ENCODE data around the gene BRSK2.

Gene BRSK2

GRCh38 chr11:1473786-1474185, 84.1 kb downstream of the BRSK2 start:
- Histone ChIP-seq H3K4me3 (ENCODE audit: low read depth, low read length) (no peak overlapping the region), H3K9me3 (ENCODE audit: control insufficient read depth, insufficient read depth, low read depth, low read length) (no peaks in the 10 kb centered on the region), H3K36me3 (ENCODE audit: control insufficient read depth in 2 of 2, insufficient read depth in 1 of 2, low read length in 2 of 2) (peaks cover 0 to 49% of the 10 kb centered on the region in 2 experiments; a peak in 1 of 3 replicates), H3K4me1 (ENCODE audit: control insufficient read depth, insufficient read depth, low read length) (no peaks in the 10 kb centered on the region), H3K27ac (ENCODE audit: extremely low read depth, low read depth, low read length) (no peak overlapping the region)
- CTCF ChIA-PET: no interaction called here
- POLR2A ChIA-PET: no interaction called here
- TF ChIP-seq ZNF10 (tag by site-specific recombination; IDR thresholded peaks at IDR 0.05) (no peak), MZF1 (tag by site-specific recombination; IDR thresholded peaks at IDR 0.05; ENCODE audit: borderline replicate concordance) (no peak), HOXD13 (CRISPR knock-in tag; IDR thresholded peaks at IDR 0.05; ENCODE audit: borderline replicate concordance) (no peak), WT1 (tag by site-specific recombination; IDR thresholded peaks at IDR 0.05) (no peak), ZSCAN18 (tag by site-specific recombination; IDR thresholded peaks at IDR 0.05) (no peak), ZNF571 (tag by site-specific recombination; IDR thresholded peaks at IDR 0.05) (no peak), ZNF777 (tag by site-specific recombination; IDR thresholded peaks at IDR 0.05; ENCODE audit: borderline replicate concordance) (no peak), PBX3 (CRISPR knock-in tag; IDR thresholded peaks at IDR 0.05) (no peak), ZSCAN16 (tag by site-specific recombination; IDR thresholded peaks at IDR 0.05) (no peak), ZBTB1 (tag by site-specific recombination; IDR thresholded peaks at IDR 0.05) (no peak), ZNF350 (tag by site-specific recombination; IDR thresholded peaks at IDR 0.05) (no peak), ZNF600 (tag by site-specific recombination; IDR thresholded peaks at IDR 0.05) (no peak), ZNF404 (tag by site-specific recombination; IDR thresholded peaks at IDR 0.05) (no peak), ZNF157 (tag by site-specific recombination; IDR thresholded peaks at IDR 0.05) (no peak)

GRCh38 chr11:1475841-1476240, 86.1 kb downstream of the BRSK2 start:
- ChIA-PET POLR2A (no interaction called here), CTCF (no interaction called here)
- Histone ChIP-seq H3K36me3 (ENCODE audit: control insufficient read depth in 2 of 2, insufficient read depth in 1 of 2, low read length in 2 of 2) (peaks cover 0 to 55% of the 10 kb centered on the region in 2 experiments; a peak in 1 of 3 replicates), H3K4me1 (ENCODE audit: control insufficient read depth, insufficient read depth, low read length) (no peaks in the 10 kb centered on the region), H3K9me3 (ENCODE audit: control insufficient read depth, insufficient read depth, low read depth, low read length) (no peaks in the 10 kb centered on the region), H3K27ac (ENCODE audit: extremely low read depth, low read depth, low read length) (no peak overlapping the region), H3K4me3 (ENCODE audit: low read depth, low read length) (no peak overlapping the region)
- TF ChIP-seq ZNF280D (tag by site-specific recombination; IDR thresholded peaks at IDR 0.05): no peak

- Histone ChIP-seq H3K36me3 (ENCODE audit: control insufficient read depth in 2 of 2, insufficient read depth in 1 of 2, low read length in 2 of 2) (peaks cover 0 to 49% of the 10 kb centered on the region in 2 experiments; a peak in 1 of 3 replicates), H3K4me3 (ENCODE audit: low read depth, low read length) (no peak overlapping the region), H3K9me3 (ENCODE audit: control insufficient read depth, insufficient read depth, low read depth, low read length) (no peaks in the 10 kb centered on the region), H3K27ac (ENCODE audit: extremely low read depth, low read depth, low read length) (no peak overlapping the region), H3K4me1 (ENCODE audit: control insufficient read depth, insufficient read depth, low read length) (no peaks in the 10 kb centered on the region)
- POLR2A ChIA-PET: no interaction called here
- CTCF ChIA-PET: interaction anchor here (0.8 kb wide), 1 partner anchor 176 kb away, joined by 4 read pairs; no protein-coding TSS in a partner anchor
- TF ChIP-seq ZBTB8A (tag by site-specific recombination; IDR thresholded peaks at IDR 0.05): no peak
- TF ChIP-seq ZSCAN30 (tag by site-specific recombination; IDR thresholded peaks at IDR 0.05): no peak
- no peak for TF ChIP-seq ZNF558 (tag by site-specific recombination; IDR thresholded peaks at IDR 0.05)
- TF ChIP-seq ZNF645 (tag by site-specific recombination; IDR thresholded peaks at IDR 0.05): no peak
- TF ChIP-seq AEBP2 (tag by site-specific recombination; IDR thresholded peaks at IDR 0.05; ENCODE audit: borderline replicate concordance): no peak
- TF ChIP-seq ZNF184 (tag by site-specific recombination; IDR thresholded peaks at IDR 0.05): no peak
- TF ChIP-seq ZNF274 (IDR thresholded peaks at IDR 0.05; ENCODE audit: low read length): no peak
- no peak for TF ChIP-seq ZNF274 (tag by site-specific recombination; IDR thresholded peaks at IDR 0.05; ENCODE audit: borderline replicate concordance)
- TF ChIP-seq ZNF112 (tag by site-specific recombination; IDR thresholded peaks at IDR 0.05): no peak
Measured at GRCh38 chr11:1476940-1477736, 87.4 kb downstream of the BRSK2 start.

Data from HEK293 (cell line).